Measurements from ENCODE around the gene HOXD3.

The HOXD3 gene

GRCh38 chr2:176177580-176178037 lies 20.5 kb downstream of the HOXD3 start:
- no peak for DNase-seq (ENCODE audit: low spot score)

- no peak for DNase-seq (ENCODE audit: low spot score)
These were observed 21.1 kb downstream of the HOXD3 start for GRCh38 chr2:176178038-176178756.

GRCh38 chr2:176178757-176179295 lies 21.7 kb downstream of the HOXD3 start:
- no peak for DNase-seq (ENCODE audit: low spot score)

GRCh38 chr2:176181551-176181950 lies 24.4 kb downstream of the HOXD3 start:
- no peak for DNase-seq (ENCODE audit: low spot score)

- DNase-seq (ENCODE audit: low spot score), result no peak
These were observed 25.6 kb downstream of the HOXD3 start for GRCh38 chr2:176182671-176183070.

- no peak for DNase-seq (ENCODE audit: low spot score)
These were observed 27.6 kb downstream of the HOXD3 start for GRCh38 chr2:176184749-176185148.

- no peak for DNase-seq (ENCODE audit: low spot score)
These were observed 28.9 kb downstream of the HOXD3 start for GRCh38 chr2:176186024-176186423.

GRCh38 chr2:176187200-176187898 lies 30.2 kb downstream of the HOXD3 start:
- no peak for DNase-seq (ENCODE audit: low spot score)

- no peak for DNase-seq (ENCODE audit: low spot score)
These were observed 31.0 kb downstream of the HOXD3 start, which contains the start of gene HOXD1 for GRCh38 chr2:176187899-176188773. HOXD1 (plus strand) TSS chr2:176188668; CDS start chr2:176188802, 134 bp downstream.

- DNase-seq (ENCODE audit: low spot score), result no peak
These were observed 31.9 kb downstream of the HOXD3 start for GRCh38 chr2:176188774-176189680.

- no peak for DNase-seq (ENCODE audit: low spot score)
These were observed 32.9 kb downstream of the HOXD3 start for GRCh38 chr2:176189681-176190641.

GRCh38 chr2:176192351-176192750 lies 35.2 kb downstream of the HOXD3 start:
- DNase-seq (ENCODE audit: low spot score), result no peak

- DNase-seq (ENCODE audit: low spot score), result no peak
These were observed 35.9 kb downstream of the HOXD3 start for GRCh38 chr2:176193048-176193447.

GRCh38 chr2:176199902-176200301 lies 42.8 kb downstream of the HOXD3 start:
- no peak for DNase-seq (ENCODE audit: low spot score)

GRCh38 chr2:176200971-176201370 lies 43.9 kb downstream of the HOXD3 start:
- no peak for DNase-seq (ENCODE audit: low spot score)

GRCh38 chr2:176202491-176202890 lies 45.4 kb downstream of the HOXD3 start:
- no peak for DNase-seq (ENCODE audit: low spot score)

GRCh38 chr2:176205126-176205525 lies 48.0 kb downstream of the HOXD3 start:
- no peak for DNase-seq (ENCODE audit: low spot score)

- DNase-seq (ENCODE audit: low spot score), result no peak
These were observed 49.0 kb downstream of the HOXD3 start for GRCh38 chr2:176206136-176206535.

GRCh38 chr2:176206682-176207081 lies 49.6 kb downstream of the HOXD3 start:
- no peak for DNase-seq (ENCODE audit: low spot score)

- DNase-seq (ENCODE audit: low spot score), result no peak
These were observed 54.0 kb downstream of the HOXD3 start for GRCh38 chr2:176211110-176211509.

Measured in cerebellar cortex (tissue), 1 donor.